SK-N-SH treated with all-trans-retinoic acid at 6 μM for 48 hours (cell line): ENCODE measurements around the gene SPACA6.

ENCODE experiments used
- ATAC-seq: fragments of 200-7000 bp; cut with Tn5 transposase; 3 replicates; pipeline ENCODE4 v1.9.1; 2020; ENCODE audit warnings: mild to moderate bottlenecking, moderate library complexity
- ARNTL ChIP-seq: fragments of 450-650 bp; formaldehyde crosslinking; IDR thresholded peaks from 2 replicates; pipeline ENCODE4 v1.5.0; 2020; ENCODE audit warnings: low read depth, mild to moderate bottlenecking, moderate library complexity, borderline replicate concordance
- BACH2 ChIP-seq: fragments of 250-450 bp; sonication (Bioruptor Pico); IDR thresholded peaks from 2 replicates; pipeline ENCODE4 v1.9.0; 2021; ENCODE audit warnings: mild to moderate bottlenecking, borderline replicate concordance
- CSDC2 ChIP-seq: fragments of 250-450 bp; sonication (Bioruptor Pico); IDR thresholded peaks from 2 replicates; pipeline ENCODE4 v1.5.0; 2020; ENCODE audit warnings: mild to moderate bottlenecking, moderate library complexity
- ESRRG ChIP-seq: fragments of 250-450 bp; sonication (Bioruptor Pico); IDR thresholded peaks from 2 replicates; pipeline ENCODE4 v1.6.1; 2021; ENCODE audit warnings: mild to moderate bottlenecking
- GLIS3 ChIP-seq: fragments of 250-450 bp; sonication (Bioruptor Pico); IDR thresholded peaks from 2 replicates; pipeline ENCODE4 v1.5.0; 2020; ENCODE audit warnings: mild to moderate bottlenecking, moderate library complexity
- ISL1 ChIP-seq: fragments of 250-450 bp; sonication (Bioruptor Pico); IDR thresholded peaks from 2 replicates; pipeline ENCODE4 v2.1.2; 2022; ENCODE audit warnings: mild to moderate bottlenecking, moderate library complexity
- OSR1 ChIP-seq: fragments of 250-450 bp; sonication (Bioruptor Pico); IDR thresholded peaks from 2 replicates; pipeline ENCODE4 v1.8.0; 2022; ENCODE audit warnings: moderate library complexity, mild to moderate bottlenecking, inconsistent platforms
- PPARA ChIP-seq: fragments of 250-450 bp; sonication (Bioruptor Pico); IDR thresholded peaks from 2 replicates; pipeline ENCODE4 v1.5.0; 2020; ENCODE audit warnings: mild to moderate bottlenecking, borderline replicate concordance
- RARB ChIP-seq: fragments of 250-450 bp; sonication (Bioruptor Pico); IDR thresholded peaks from 2 replicates; pipeline ENCODE4 v1.8.0; 2021; ENCODE audit warnings: mild to moderate bottlenecking, moderate library complexity
- SNAI2 ChIP-seq: fragments of 250-450 bp; sonication (Bioruptor Pico); IDR thresholded peaks from 2 replicates; pipeline ENCODE4 v1.5.0; 2020; ENCODE audit warnings: mild to moderate bottlenecking, moderate library complexity
- TCF4 ChIP-seq: fragments of 250-450 bp; sonication (Bioruptor Pico); IDR thresholded peaks from 2 replicates; pipeline ENCODE4 v1.8.0; 2021; ENCODE audit warnings: mild to moderate bottlenecking, moderate library complexity, borderline replicate concordance
- TOX ChIP-seq: fragments of 250-450 bp; sonication (Bioruptor Pico); IDR thresholded peaks from 2 replicates; pipeline ENCODE4 v1.8.0; 2021; ENCODE audit warnings: mild to moderate bottlenecking, moderate library complexity, borderline replicate concordance
- ZC3H10 ChIP-seq: fragments of 250-450 bp; sonication (Bioruptor Pico); IDR thresholded peaks from 2 replicates; pipeline ENCODE4 v1.5.1; 2021; ENCODE audit warnings: mild to moderate bottlenecking, moderate library complexity
- ZFP3 ChIP-seq: fragments of 250-450 bp; sonication (Bioruptor Pico); IDR thresholded peaks from 2 replicates; pipeline ENCODE4 v1.5.0; 2020; ENCODE audit warnings: mild to moderate bottlenecking, moderate library complexity
- ZFP30 ChIP-seq: fragments of 450-650 bp; formaldehyde crosslinking; IDR thresholded peaks from 2 replicates; pipeline ENCODE4 v1.5.0; 2022; ENCODE audit warnings: mild to moderate bottlenecking, moderate library complexity
- ZNF565 ChIP-seq: fragments of 450-650 bp; formaldehyde crosslinking; conservative IDR thresholded peaks from 2 replicates; pipeline ENCODE4 v1.5.0; 2020; ENCODE audit warnings: low read depth, mild to moderate bottlenecking, moderate library complexity
- ZNF70 ChIP-seq: fragments of 450-650 bp; formaldehyde crosslinking; IDR thresholded peaks from 2 replicates; pipeline ENCODE4 v1.5.0; 2020; ENCODE audit warnings: mild to moderate bottlenecking, moderate library complexity
- ZNF8 ChIP-seq: fragments of 450-650 bp; formaldehyde crosslinking; IDR thresholded peaks from 2 replicates; pipeline ENCODE4 v1.5.0; 2020; ENCODE audit warnings: mild to moderate bottlenecking, moderate library complexity
- TF ChIP-seq, protein P1 (sequence below): fragments of 250-450 bp; sonication (Bioruptor Pico); IDR thresholded peaks from 2 replicates; pipeline ENCODE4 v1.8.0; 2020; ENCODE audit warnings: mild to moderate bottlenecking, moderate library complexity, borderline replicate concordance
- TF ChIP-seq, protein P2 (sequence below): fragments of 250-450 bp; sonication (Bioruptor Pico); IDR thresholded peaks from 2 replicates; pipeline ENCODE4 v1.8.0; 2021; ENCODE audit warnings: low read depth, mild to moderate bottlenecking, moderate library complexity, borderline replicate concordance
- TF ChIP-seq, protein P3 (sequence below): fragments of 250-450 bp; sonication (Bioruptor Pico); IDR thresholded peaks from 2 replicates; pipeline ENCODE4 v1.5.1; 2021; ENCODE audit warnings: mild to moderate bottlenecking, moderate library complexity
- TF ChIP-seq, protein P4 (sequence below): fragments of 250-450 bp; sonication (Bioruptor Pico); IDR thresholded peaks from 2 replicates; pipeline ENCODE4 v1.5.1; 2020; ENCODE audit warnings: low read depth, mild to moderate bottlenecking, moderate library complexity

Gene SPACA6

DNA sequence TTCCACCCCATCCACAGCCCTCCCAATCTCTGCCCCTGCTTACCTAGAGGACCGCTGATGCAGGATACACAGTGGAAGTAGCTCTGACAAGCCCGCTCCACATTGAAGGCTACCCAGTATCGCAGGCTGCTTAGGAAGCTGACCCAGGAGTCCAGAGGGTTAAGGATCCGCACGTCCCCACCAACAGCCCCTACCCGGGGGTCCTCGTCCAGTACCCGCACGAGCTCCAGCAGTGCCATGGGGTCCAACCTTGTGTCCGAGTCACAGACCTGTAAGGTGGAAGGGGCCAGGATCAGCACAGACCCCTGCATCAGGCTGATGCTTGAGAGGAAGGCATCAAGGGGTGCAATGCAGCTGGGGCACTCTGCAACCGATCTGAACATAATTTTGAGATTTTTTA lies 23.8 kb downstream of the SPACA6 start:
- ATAC-seq = no peak

DNA sequence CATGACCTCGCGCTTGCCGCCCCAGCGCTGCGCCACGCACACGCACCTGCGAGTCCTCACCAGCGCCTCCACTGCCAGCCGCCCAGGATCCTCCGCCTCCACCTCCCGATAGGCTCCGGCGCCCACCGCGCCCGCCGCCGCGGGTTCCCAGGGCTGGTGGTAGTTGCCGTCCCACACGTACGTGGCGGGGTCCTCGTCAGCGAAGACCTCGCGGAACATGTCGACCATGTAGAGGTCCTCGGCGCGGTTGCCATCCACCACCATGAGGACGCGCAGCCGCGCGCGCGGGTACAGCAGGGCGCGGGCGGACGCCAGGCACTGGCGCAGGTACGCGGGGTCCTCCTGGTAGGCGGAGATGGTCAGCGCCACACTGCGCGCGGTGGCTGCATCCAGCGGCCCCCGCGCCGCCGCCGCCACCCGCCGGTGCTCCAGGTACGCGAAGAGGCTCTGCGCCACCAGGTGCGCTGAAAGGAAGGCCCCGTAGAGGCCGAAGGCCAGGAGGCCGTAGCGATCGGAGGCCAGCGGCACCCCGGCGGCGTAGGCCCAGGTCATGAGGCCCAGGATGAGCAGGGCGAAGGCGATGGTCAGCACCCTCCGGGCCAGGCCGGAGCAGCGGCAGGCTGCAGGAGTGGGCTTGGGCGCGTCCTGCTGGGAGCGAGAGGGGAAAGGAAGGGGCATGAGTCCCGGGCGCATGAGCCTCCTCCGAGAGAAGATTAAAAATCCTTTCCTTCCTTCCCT lies 26.3 kb downstream of the SPACA6 start:
- ATAC-seq = peak; percentile 34; the same call in 2 of the 3 replicates
- TF ChIP-seq GLIS3 (CRISPR knock-in tag) (no peak), TCF4 (CRISPR knock-in tag) (no peak), PPARA (CRISPR knock-in tag) (no peak), RARB (CRISPR knock-in tag) (no peak), ESRRG (no peak), ZNF8 (CRISPR knock-in tag) (no peak), CSDC2 (CRISPR knock-in tag) (no peak), SNAI2 (no peak), ZNF70 (no peak), BACH2 (no peak), OSR1 (CRISPR knock-in tag) (no peak), ARNTL (CRISPR knock-in tag) (no peak), ZFP30 (CRISPR knock-in tag) (no peak), ZC3H10 (CRISPR knock-in tag) (no peak), TOX (CRISPR knock-in tag) (no peak), ISL1 (no peak), ZFP3 (CRISPR knock-in tag) (no peak)
- TF ChIP-seq, protein P1, sequence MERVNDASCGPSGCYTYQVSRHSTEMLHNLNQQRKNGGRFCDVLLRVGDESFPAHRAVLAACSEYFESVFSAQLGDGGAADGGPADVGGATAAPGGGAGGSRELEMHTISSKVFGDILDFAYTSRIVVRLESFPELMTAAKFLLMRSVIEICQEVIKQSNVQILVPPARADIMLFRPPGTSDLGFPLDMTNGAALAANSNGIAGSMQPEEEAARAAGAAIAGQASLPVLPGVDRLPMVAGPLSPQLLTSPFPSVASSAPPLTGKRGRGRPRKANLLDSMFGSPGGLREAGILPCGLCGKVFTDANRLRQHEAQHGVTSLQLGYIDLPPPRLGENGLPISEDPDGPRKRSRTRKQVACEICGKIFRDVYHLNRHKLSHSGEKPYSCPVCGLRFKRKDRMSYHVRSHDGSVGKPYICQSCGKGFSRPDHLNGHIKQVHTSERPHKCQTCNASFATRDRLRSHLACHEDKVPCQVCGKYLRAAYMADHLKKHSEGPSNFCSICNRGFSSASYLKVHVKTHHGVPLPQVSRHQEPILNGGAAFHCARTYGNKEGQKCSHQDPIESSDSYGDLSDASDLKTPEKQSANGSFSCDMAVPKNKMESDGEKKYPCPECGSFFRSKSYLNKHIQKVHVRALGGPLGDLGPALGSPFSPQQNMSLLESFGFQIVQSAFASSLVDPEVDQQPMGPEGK = no peak
- TF ChIP-seq, protein P2, sequence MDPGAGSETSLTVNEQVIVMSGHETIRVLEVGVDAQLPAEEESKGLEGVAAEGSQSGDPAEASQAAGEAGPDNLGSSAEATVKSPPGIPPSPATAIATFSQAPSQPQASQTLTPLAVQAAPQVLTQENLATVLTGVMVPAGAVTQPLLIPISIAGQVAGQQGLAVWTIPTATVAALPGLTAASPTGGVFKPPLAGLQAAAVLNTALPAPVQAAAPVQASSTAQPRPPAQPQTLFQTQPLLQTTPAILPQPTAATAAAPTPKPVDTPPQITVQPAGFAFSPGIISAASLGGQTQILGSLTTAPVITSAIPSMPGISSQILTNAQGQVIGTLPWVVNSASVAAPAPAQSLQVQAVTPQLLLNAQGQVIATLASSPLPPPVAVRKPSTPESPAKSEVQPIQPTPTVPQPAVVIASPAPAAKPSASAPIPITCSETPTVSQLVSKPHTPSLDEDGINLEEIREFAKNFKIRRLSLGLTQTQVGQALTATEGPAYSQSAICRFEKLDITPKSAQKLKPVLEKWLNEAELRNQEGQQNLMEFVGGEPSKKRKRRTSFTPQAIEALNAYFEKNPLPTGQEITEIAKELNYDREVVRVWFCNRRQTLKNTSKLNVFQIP (CRISPR knock-in tag) = no peak
- TF ChIP-seq, protein P3, sequence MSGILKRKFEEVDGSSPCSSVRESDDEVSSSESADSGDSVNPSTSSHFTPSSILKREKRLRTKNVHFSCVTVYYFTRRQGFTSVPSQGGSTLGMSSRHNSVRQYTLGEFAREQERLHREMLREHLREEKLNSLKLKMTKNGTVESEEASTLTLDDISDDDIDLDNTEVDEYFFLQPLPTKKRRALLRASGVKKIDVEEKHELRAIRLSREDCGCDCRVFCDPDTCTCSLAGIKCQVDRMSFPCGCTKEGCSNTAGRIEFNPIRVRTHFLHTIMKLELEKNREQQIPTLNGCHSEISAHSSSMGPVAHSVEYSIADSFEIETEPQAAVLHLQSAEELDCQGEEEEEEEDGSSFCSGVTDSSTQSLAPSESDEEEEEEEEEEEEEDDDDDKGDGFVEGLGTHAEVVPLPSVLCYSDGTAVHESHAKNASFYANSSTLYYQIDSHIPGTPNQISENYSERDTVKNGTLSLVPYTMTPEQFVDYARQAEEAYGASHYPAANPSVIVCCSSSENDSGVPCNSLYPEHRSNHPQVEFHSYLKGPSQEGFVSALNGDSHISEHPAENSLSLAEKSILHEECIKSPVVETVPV (CRISPR knock-in tag) = no peak

More for the DNA sequence above, 23.8 kb downstream of the SPACA6 start:
- TF ChIP-seq TOX (CRISPR knock-in tag) (no peak), ZNF70 (no peak), ESRRG (no peak), ZNF565 (CRISPR knock-in tag) (no peak)

DNA sequence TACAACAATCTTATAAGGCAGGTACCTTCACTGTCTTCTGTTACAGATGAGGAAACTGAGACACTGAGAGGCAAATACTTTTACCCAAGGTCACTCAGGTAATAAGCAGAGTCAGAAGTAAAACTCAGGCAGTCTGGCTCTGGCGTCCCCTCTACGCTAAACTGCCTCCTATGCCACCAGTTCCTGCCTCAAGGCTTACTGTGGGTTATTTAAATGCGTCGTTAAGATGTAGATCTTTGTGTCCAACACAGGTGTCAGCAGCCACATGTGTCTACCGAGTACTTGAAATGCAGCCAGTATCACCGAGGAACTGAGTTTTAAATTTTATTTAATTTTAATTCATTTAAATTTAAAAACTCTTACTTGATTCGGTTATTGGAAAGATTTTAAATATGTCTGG lies 28.8 kb downstream of the SPACA6 start:
- ATAC-seq = no peak
- TF ChIP-seq OSR1 (CRISPR knock-in tag) (no peak), ESRRG (no peak), PPARA (CRISPR knock-in tag) (no peak), TCF4 (CRISPR knock-in tag) (no peak), ZFP30 (CRISPR knock-in tag) (no peak), ZC3H10 (CRISPR knock-in tag) (no peak), RARB (CRISPR knock-in tag) (no peak), CSDC2 (CRISPR knock-in tag) (no peak), ARNTL (CRISPR knock-in tag) (no peak), TOX (CRISPR knock-in tag) (no peak)
- TF ChIP-seq, protein P4, sequence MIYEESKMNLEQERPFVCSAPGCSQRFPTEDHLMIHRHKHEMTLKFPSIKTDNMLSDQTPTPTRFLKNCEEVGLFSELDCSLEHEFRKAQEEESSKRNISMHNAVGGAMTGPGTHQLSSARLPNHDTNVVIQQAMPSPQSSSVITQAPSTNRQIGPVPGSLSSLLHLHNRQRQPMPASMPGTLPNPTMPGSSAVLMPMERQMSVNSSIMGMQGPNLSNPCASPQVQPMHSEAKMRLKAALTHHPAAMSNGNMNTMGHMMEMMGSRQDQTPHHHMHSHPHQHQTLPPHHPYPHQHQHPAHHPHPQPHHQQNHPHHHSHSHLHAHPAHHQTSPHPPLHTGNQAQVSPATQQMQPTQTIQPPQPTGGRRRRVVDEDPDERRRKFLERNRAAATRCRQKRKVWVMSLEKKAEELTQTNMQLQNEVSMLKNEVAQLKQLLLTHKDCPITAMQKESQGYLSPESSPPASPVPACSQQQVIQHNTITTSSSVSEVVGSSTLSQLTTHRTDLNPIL (CRISPR knock-in tag) = no peak

DNA sequence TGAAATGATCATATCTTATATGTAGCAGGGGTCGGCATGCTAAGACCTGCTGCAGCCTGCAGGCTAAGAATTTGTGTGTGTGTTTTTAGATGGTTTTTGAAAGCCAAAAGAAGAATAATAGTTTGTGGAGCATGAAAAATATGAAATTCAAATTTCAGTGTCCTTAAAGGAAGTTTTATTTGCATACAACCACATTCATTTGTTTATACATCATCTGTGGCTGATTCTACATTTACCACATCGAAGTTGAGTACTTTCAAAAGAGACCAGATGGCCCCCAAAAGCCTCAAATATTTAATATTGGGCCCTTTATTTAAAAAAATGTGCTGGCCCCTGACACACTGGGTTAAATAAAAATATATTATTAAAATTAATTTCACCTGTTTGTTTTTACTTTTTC lies 29.4 kb downstream of the SPACA6 start:
- ATAC-seq = no peak
- TF ChIP-seq ESRRG (no peak), PPARA (CRISPR knock-in tag) (no peak), ZNF8 (CRISPR knock-in tag) (no peak), TCF4 (CRISPR knock-in tag) (no peak), BACH2 (no peak), ARNTL (CRISPR knock-in tag) (no peak), SNAI2 (no peak), GLIS3 (CRISPR knock-in tag) (no peak)
- TF ChIP-seq, protein P3 (CRISPR knock-in tag) = no peak
- TF ChIP-seq, protein P1 = no peak
